ENCODE results near the gene RINT1. TPM values are rescaled to one million over a fixed set of nuclear protein-coding genes. Genes with fewer than 3 reads are reported as not detected.
A peak's percentile ranks its signal among the peaks of the same experiment; 100 is the strongest.

RINT1 gene
- total and polyA plus RNA-seq, 2 of the 13 experiments (the other 11 are each of a cell fraction or from before 2014, with no cell fraction given): 14.7 to 19.3 TPM

DNA sequence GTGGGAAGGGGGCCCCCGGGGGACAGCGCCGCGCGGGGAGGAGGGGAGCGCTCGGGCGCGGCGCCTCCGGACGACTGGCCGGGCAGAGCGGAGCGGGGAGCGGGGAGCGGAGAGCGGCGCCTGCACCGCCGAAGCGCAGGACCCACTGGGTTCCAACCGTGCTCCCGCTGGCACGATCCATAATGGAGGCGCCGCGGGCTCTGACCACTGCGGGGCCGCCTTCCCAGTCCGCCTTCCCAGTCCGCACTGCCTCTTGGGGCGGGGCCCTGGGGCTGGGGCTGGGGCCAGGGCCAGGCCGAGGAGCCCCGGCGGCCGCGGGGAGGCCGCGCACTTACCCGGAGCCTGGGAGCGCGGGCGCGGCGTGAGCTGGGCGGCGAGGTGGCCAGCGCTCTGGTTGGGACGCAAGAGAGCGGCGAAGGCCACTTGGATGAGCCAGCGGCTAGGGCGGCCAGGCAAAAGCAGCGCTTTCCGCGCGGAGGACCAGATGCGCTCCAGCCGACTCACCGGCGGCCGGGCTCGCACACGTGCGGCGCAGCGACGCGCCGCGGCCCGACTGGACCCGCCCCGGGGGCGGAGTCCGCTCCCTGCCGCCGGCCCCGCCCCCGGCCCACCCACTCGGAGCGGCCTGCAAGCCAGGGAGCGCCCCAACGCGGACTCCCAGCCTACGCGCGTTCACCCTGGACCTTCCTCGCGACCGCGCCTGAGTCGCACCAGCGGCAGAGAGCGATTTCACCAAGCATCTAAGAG lies 10.1 kb upstream of the RINT1 start, which contains the start of gene PUS7 (continued):
- TF ChIP-seq, protein P1, sequence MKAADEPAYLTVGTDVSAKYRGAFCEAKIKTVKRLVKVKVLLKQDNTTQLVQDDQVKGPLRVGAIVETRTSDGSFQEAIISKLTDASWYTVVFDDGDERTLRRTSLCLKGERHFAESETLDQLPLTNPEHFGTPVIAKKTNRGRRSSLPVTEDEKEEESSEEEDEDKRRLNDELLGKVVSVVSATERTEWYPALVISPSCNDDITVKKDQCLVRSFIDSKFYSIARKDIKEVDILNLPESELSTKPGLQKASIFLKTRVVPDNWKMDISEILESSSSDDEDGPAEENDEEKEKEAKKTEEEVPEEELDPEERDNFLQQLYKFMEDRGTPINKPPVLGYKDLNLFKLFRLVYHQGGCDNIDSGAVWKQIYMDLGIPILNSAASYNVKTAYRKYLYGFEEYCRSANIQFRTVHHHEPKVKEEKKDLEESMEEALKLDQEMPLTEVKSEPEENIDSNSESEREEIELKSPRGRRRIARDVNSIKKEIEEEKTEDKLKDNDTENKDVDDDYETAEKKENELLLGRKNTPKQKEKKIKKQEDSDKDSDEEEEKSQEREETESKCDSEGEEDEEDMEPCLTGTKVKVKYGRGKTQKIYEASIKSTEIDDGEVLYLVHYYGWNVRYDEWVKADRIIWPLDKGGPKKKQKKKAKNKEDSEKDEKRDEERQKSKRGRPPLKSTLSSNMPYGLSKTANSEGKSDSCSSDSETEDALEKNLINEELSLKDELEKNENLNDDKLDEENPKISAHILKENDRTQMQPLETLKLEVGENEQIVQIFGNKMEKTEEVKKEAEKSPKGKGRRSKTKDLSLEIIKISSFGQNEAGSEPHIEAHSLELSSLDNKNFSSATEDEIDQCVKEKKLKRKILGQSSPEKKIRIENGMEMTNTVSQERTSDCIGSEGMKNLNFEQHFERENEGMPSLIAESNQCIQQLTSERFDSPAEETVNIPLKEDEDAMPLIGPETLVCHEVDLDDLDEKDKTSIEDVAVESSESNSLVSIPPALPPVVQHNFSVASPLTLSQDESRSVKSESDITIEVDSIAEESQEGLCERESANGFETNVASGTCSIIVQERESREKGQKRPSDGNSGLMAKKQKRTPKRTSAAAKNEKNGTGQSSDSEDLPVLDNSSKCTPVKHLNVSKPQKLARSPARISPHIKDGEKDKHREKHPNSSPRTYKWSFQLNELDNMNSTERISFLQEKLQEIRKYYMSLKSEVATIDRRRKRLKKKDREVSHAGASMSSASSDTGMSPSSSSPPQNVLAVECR (CRISPR knock-in tag; IDR thresholded peaks at IDR 0.05; ENCODE audit: borderline replicate concordance): peak; percentile 85; the same call in 1 of the 2 replicates
- TF ChIP-seq, protein P2, sequence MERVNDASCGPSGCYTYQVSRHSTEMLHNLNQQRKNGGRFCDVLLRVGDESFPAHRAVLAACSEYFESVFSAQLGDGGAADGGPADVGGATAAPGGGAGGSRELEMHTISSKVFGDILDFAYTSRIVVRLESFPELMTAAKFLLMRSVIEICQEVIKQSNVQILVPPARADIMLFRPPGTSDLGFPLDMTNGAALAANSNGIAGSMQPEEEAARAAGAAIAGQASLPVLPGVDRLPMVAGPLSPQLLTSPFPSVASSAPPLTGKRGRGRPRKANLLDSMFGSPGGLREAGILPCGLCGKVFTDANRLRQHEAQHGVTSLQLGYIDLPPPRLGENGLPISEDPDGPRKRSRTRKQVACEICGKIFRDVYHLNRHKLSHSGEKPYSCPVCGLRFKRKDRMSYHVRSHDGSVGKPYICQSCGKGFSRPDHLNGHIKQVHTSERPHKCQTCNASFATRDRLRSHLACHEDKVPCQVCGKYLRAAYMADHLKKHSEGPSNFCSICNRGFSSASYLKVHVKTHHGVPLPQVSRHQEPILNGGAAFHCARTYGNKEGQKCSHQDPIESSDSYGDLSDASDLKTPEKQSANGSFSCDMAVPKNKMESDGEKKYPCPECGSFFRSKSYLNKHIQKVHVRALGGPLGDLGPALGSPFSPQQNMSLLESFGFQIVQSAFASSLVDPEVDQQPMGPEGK (CRISPR knock-in tag; IDR thresholded peaks at IDR 0.05): no peak; the same call in 1 of the 2 replicates
- TF ChIP-seq U2AF2 (IDR thresholded peaks at IDR 0.05; ENCODE audit: low read depth, low read length) (no peak), GPN1 (CRISPR knock-in tag; IDR thresholded peaks at IDR 0.05; ENCODE audit: borderline replicate concordance) (0 out of 2 replicates have a peak, but pooled peaks have one; percentile 23), ZSCAN9 (CRISPR knock-in tag; IDR thresholded peaks at IDR 0.05; ENCODE audit: borderline replicate concordance) (0 out of 2 replicates have a peak, but pooled peaks have one; percentile 59), HOXA7 (CRISPR knock-in tag; IDR thresholded peaks at IDR 0.05) (no peak), HIVEP1 (CRISPR knock-in tag; IDR thresholded peaks at IDR 0.05) (no peak), TBP (CRISPR knock-in tag; IDR thresholded peaks at IDR 0.05) (0 out of 2 replicates have a peak, but pooled peaks have one; percentile 39), MEIS2 (CRISPR knock-in tag; IDR thresholded peaks at IDR 0.05) (peak; percentile 80; the same call in 1 of the 2 replicates), ZFX (CRISPR knock-in tag; IDR thresholded peaks at IDR 0.05; ENCODE audit: low read depth) (peak; percentile 97), ZBTB38 (CRISPR knock-in tag; IDR thresholded peaks at IDR 0.05) (peak; percentile 45; the same call in 1 of the 2 replicates), ZNF768 (CRISPR knock-in tag; IDR thresholded peaks at IDR 0.05) (peak; percentile 50; the same call in 1 of the 2 replicates), ZBTB42 (CRISPR knock-in tag; IDR thresholded peaks at IDR 0.05) (no peak), ZBTB1 (CRISPR knock-in tag; IDR thresholded peaks at IDR 0.05; ENCODE audit: borderline replicate concordance) (no peak), ZNF558 (CRISPR knock-in tag; IDR thresholded peaks at IDR 0.05; ENCODE audit: borderline replicate concordance) (peak; percentile 30; the same call in 1 of the 2 replicates), CCAR2 (optimal IDR thresholded peaks at IDR 0.05; ENCODE audit: low read depth, low read length) (no peak), TBL1XR1 (IDR thresholded peaks at IDR 0.05; ENCODE audit: borderline replicate concordance, low read length, partially characterized antibody) (no peak), ZSCAN30 (CRISPR knock-in tag; IDR thresholded peaks at IDR 0.05) (peak; percentile 73; the same call in 1 of the 2 replicates), PAF1 (CRISPR knock-in tag; IDR thresholded peaks at IDR 0.05) (no peak), ETV5 (CRISPR knock-in tag; IDR thresholded peaks at IDR 0.05; ENCODE audit: borderline replicate concordance) (no peak)
- TF ChIP-seq, protein P3, sequence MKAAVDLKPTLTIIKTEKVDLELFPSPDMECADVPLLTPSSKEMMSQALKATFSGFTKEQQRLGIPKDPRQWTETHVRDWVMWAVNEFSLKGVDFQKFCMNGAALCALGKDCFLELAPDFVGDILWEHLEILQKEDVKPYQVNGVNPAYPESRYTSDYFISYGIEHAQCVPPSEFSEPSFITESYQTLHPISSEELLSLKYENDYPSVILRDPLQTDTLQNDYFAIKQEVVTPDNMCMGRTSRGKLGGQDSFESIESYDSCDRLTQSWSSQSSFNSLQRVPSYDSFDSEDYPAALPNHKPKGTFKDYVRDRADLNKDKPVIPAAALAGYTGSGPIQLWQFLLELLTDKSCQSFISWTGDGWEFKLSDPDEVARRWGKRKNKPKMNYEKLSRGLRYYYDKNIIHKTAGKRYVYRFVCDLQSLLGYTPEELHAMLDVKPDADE (CRISPR knock-in tag; IDR thresholded peaks at IDR 0.05): 0 out of 2 replicates have a peak, but pooled peaks have one; percentile 57
- TF ChIP-seq, protein P4, sequence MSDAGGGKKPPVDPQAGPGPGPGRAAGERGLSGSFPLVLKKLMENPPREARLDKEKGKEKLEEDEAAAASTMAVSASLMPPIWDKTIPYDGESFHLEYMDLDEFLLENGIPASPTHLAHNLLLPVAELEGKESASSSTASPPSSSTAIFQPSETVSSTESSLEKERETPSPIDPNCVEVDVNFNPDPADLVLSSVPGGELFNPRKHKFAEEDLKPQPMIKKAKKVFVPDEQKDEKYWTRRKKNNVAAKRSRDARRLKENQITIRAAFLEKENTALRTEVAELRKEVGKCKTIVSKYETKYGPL (CRISPR knock-in tag; IDR thresholded peaks at IDR 0.05): peak; percentile 52; the same call in 1 of the 2 replicates
